Measurements from ENCODE around the gene LBP.
"Not testable (repeated sequence)": the region's sequence is repeated elsewhere in the genome, so short reads cannot be mapped to it uniquely, and the experiment has no call there.

LBP gene

GRCh38 chr20:38307371-38308046 is 38.8 kb upstream of the LBP start:
- H3K36me3 ChIP-seq = no peaks in the 10 kb centered on the region
- DNase-seq = peak; percentile 57
- H3K27ac ChIP-seq = 0 out of 2 replicates have a peak overlapping the region, but pooled peaks have one; percentile 38
- H3K27me3 ChIP-seq (ENCODE audit: insufficient read depth, low read depth, severe bottlenecking) = no peaks in the 10 kb centered on the region
- TF ChIP-seq, protein P1, sequence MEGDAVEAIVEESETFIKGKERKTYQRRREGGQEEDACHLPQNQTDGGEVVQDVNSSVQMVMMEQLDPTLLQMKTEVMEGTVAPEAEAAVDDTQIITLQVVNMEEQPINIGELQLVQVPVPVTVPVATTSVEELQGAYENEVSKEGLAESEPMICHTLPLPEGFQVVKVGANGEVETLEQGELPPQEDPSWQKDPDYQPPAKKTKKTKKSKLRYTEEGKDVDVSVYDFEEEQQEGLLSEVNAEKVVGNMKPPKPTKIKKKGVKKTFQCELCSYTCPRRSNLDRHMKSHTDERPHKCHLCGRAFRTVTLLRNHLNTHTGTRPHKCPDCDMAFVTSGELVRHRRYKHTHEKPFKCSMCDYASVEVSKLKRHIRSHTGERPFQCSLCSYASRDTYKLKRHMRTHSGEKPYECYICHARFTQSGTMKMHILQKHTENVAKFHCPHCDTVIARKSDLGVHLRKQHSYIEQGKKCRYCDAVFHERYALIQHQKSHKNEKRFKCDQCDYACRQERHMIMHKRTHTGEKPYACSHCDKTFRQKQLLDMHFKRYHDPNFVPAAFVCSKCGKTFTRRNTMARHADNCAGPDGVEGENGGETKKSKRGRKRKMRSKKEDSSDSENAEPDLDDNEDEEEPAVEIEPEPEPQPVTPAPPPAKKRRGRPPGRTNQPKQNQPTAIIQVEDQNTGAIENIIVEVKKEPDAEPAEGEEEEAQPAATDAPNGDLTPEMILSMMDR (IDR thresholded peaks at IDR 0.05; ENCODE audit: low read depth, low read length) = peak; percentile 41
- H3K9me3 ChIP-seq (ENCODE audit: severe bottlenecking) = no peaks in the 10 kb centered on the region
- no peak overlapping the region for H3K4me3 ChIP-seq (ENCODE audit: low read depth, low read length)

GRCh38 chr20:38308047-38308438 is 38.2 kb upstream of the LBP start:
- no peaks in the 10 kb centered on the region for H3K36me3 ChIP-seq
- no peak overlapping the region for H3K27ac ChIP-seq
- H3K9me3 ChIP-seq (ENCODE audit: severe bottlenecking) = no peaks in the 10 kb centered on the region
- H3K27me3 ChIP-seq (ENCODE audit: insufficient read depth, low read depth, severe bottlenecking) = no peaks in the 10 kb centered on the region
- TF ChIP-seq, protein P1 (IDR thresholded peaks at IDR 0.05; ENCODE audit: low read depth, low read length) = no peak
- no peak overlapping the region for H3K4me3 ChIP-seq (ENCODE audit: low read depth, low read length)
- no peak for DNase-seq

DNA sequence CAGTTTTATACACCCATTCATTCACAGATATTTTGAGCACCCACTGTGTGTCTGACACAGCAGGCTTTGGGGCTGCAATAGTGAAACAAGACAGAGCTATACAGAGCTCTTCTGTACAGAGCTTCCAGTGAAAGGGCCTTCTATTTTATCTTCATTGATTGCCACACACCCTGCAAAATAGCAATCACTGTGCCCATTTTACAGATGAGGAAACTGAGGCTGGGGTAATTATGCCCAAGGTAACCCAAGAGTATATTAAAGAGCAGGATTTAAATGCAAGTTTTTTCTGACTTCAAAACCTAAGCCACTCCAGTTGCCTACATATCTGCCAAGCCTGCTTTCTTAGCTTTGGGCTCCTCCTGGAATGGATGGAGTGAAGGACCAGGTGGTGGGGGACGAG is 37.8 kb upstream of the LBP start:
- H3K27ac ChIP-seq = no peak overlapping the region
- TF ChIP-seq, protein P1 (IDR thresholded peaks at IDR 0.05; ENCODE audit: low read depth, low read length) = no peak
- H3K4me3 ChIP-seq (ENCODE audit: low read depth, low read length) = no peak overlapping the region
- DNase-seq = no peak
- H3K9me3 ChIP-seq (ENCODE audit: severe bottlenecking) = no peaks in the 10 kb centered on the region
- no peaks in the 10 kb centered on the region for H3K27me3 ChIP-seq (ENCODE audit: insufficient read depth, low read depth, severe bottlenecking)
- no peaks in the 10 kb centered on the region for H3K36me3 ChIP-seq

- Histone ChIP-seq H3K27me3 (ENCODE audit: insufficient read depth, low read depth, severe bottlenecking) (no peaks in the 10 kb centered on the region), H3K9me3 (ENCODE audit: severe bottlenecking) (peaks cover 3% of the 10 kb centered on the region), H3K36me3 (no peaks in the 10 kb centered on the region), H3K4me3 (ENCODE audit: low read depth, low read length) (no peak overlapping the region), H3K27ac (no peak overlapping the region)
- no peak for DNase-seq
- TF ChIP-seq, protein P1 (IDR thresholded peaks at IDR 0.05; ENCODE audit: low read depth, low read length) = no peak
Measured at GRCh38 chr20:38311091-38311490, 35.2 kb upstream of the LBP start.

DNA sequence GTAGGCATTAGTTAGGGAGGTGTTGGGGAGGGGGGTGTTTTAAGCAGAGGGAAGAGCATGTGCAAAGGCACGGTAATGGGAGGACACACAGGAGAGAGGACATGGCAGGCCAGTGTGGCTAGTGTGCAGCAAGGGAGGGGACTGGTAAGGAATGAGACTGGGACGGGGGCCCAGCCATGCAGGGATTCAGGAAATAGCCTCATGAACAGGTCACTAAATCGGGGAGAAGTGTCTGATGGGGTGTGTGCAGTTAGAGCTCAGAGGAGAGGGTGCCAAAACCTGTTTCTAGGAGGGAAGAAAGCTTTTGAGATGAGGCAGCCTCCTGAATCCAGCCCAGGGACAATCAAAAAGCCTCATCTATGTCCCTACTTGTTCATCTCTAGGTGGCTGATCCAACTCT is 34.8 kb upstream of the LBP start:
- Histone ChIP-seq H3K27ac (no peak overlapping the region), H3K36me3 (no peaks in the 10 kb centered on the region), H3K4me3 (ENCODE audit: low read depth, low read length) (no peak overlapping the region), H3K9me3 (ENCODE audit: severe bottlenecking) (peaks cover 3% of the 10 kb centered on the region), H3K27me3 (ENCODE audit: insufficient read depth, low read depth, severe bottlenecking) (no peaks in the 10 kb centered on the region)
- TF ChIP-seq, protein P1 (IDR thresholded peaks at IDR 0.05; ENCODE audit: low read depth, low read length) = no peak
- DNase-seq = no peak

DNA sequence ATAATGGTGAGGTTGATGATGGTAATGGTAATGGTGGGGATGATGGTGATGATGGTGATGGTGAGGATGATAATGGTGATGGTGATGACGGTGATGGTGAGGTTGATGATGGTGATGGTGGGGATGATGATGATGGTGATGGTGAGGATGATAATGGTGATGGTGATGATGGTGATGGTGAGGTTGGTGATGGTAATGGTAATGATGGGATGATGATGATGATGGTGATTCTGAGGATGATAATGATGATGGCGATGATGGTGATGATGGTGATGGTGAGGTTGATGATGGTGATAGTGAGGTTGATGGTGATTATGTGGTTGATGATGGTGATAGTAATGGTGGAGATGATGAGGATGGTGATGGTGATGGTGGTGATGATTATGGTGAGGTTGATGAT is 32.6 kb upstream of the LBP start:
- DNase-seq = no peak
- no peaks in the 10 kb centered on the region for H3K36me3 ChIP-seq
- H3K4me3 ChIP-seq (ENCODE audit: low read depth, low read length) = no peak overlapping the region
- H3K27me3 ChIP-seq (ENCODE audit: insufficient read depth, low read depth, severe bottlenecking) = no peaks in the 10 kb centered on the region
- TF ChIP-seq, protein P1 (IDR thresholded peaks at IDR 0.05; ENCODE audit: low read depth, low read length) = no peak
- no peak overlapping the region for H3K27ac ChIP-seq
- H3K9me3 ChIP-seq (ENCODE audit: severe bottlenecking) = peaks cover 3% of the 10 kb centered on the region

GRCh38 chr20:38314350-38314749 is 31.9 kb upstream of the LBP start:
- DNase-seq; H3K27me3 ChIP-seq (ENCODE audit: insufficient read depth, low read depth, severe bottlenecking); H3K36me3 ChIP-seq; H3K4me3 ChIP-seq (ENCODE audit: low read depth, low read length); H3K9me3 ChIP-seq (ENCODE audit: severe bottlenecking); H3K27ac ChIP-seq: not testable (repeated sequence)
